HEK293 (cell line): ENCODE measurements around the gene P2RX1.

ENCODE experiments used
- CTCF ChIA-PET: fragments of 350-600 bp; formaldehyde crosslinking; extraction: SDS; loops from one replicate; lab custom pipeline; 2021; ENCODE audit warnings: antibody characterized with exemption; lab: Yijun Ruan, JAX
- POLR2A ChIA-PET: fragments of 300-600 bp; formaldehyde crosslinking; extraction: SDS; loops from one replicate; lab custom pipeline; 2020; ENCODE audit warnings: antibody characterized with exemption, inconsistent platforms; lab: Yijun Ruan, JAX
- H3K27ac ChIP-seq: fragments of 200-500 bp; sonication (Bioruptor generic); 2 replicates; pipeline ENCODE4 v1.5.1; 2014; ENCODE audit warnings: low read depth, low read length, control low read depth, inconsistent platforms; ENCODE audit errors: extremely low read depth
- H3K36me3 ChIP-seq, 2 experiments: fragments of 200-500 bp in 1 of 2; sonication (Bioruptor generic) in 1 of 2; 1 replicate in 1 of 2; 2 replicates in 1 of 2; pipeline ENCODE4 v1.5.1; 2014 to 2017; ENCODE audit warnings: inconsistent platforms in 2 of 2, low read length in 2 of 2; ENCODE audit not compliant: control insufficient read depth in 2 of 2, insufficient read depth in 1 of 2
- H3K4me1 ChIP-seq: fragments of 200-500 bp; sonication (Bioruptor generic); 2 replicates; pipeline ENCODE4 v1.5.1; 2014; ENCODE audit warnings: mild to moderate bottlenecking, low read length, inconsistent platforms; ENCODE audit not compliant: control insufficient read depth, insufficient read depth
- H3K4me3 ChIP-seq: 2 replicates; pipeline ENCODE4 v1.5.1; 2011; ENCODE audit warnings: low read depth, mild to moderate bottlenecking, control low read depth, low read length, moderate library complexity
- H3K9me3 ChIP-seq: fragments of 200-500 bp; sonication (Bioruptor generic); 2 replicates; pipeline ENCODE4 v1.5.1; 2014; ENCODE audit warnings: low read depth, low read length, inconsistent platforms; ENCODE audit not compliant: control insufficient read depth, insufficient read depth
- BCL11B ChIP-seq: fragments of 450-650 bp; formaldehyde crosslinking; IDR thresholded peaks from 2 replicates; pipeline ENCODE4 v1.5.1; 2016; ENCODE audit warnings: low read depth, missing biosample characterization, missing genetic modification characterization
- GLI2 ChIP-seq: fragments of 450-650 bp; formaldehyde crosslinking; IDR thresholded peaks from 2 replicates; pipeline ENCODE4; 2017; ENCODE audit warnings: missing biosample characterization, missing genetic modification characterization, low read depth, borderline replicate concordance
- HOXA7 ChIP-seq: sonication (generic); formaldehyde crosslinking; IDR thresholded peaks from 2 replicates; pipeline ENCODE4 v1.8.1; 2022; ENCODE audit warnings: missing genetic modification reagents, borderline replicate concordance
- KLF7 ChIP-seq: fragments of 450-650 bp; formaldehyde crosslinking; IDR thresholded peaks from 2 replicates; pipeline ENCODE4 v1.5.1; 2016; ENCODE audit warnings: missing biosample characterization, missing genetic modification characterization, borderline replicate concordance
- MEIS1 ChIP-seq: sonication (generic); formaldehyde crosslinking; IDR thresholded peaks from 2 replicates; pipeline ENCODE4 v1.8.1; 2022; ENCODE audit warnings: missing genetic modification reagents, mild to moderate bottlenecking, borderline replicate concordance
- YY1 ChIP-seq: fragments of 450-650 bp; formaldehyde crosslinking; IDR thresholded peaks from 2 replicates; pipeline ENCODE4 v1.5.1; 2018; ENCODE audit warnings: missing biosample characterization, missing genetic modification characterization
- ZBTB17 ChIP-seq: fragments of 450-650 bp; formaldehyde crosslinking; IDR thresholded peaks from 2 replicates; pipeline ENCODE4 v1.5.1; 2016; ENCODE audit warnings: missing biosample characterization, missing genetic modification characterization
- ZBTB48 ChIP-seq: fragments of 450-650 bp; formaldehyde crosslinking; IDR thresholded peaks from 2 replicates; pipeline ENCODE4 v1.5.1; 2016; ENCODE audit warnings: missing biosample characterization, missing genetic modification characterization
- ZBTB7A ChIP-seq: fragments of 450-650 bp; formaldehyde crosslinking; IDR thresholded peaks from 2 replicates; pipeline ENCODE4 v1.5.1; 2016; ENCODE audit warnings: low read depth, missing biosample characterization, missing genetic modification characterization
- ZBTB8A ChIP-seq: fragments of 450-650 bp; formaldehyde crosslinking; IDR thresholded peaks from 2 replicates; pipeline ENCODE4 v1.5.1; 2016; ENCODE audit warnings: missing biosample characterization, missing genetic modification characterization
- ZFP37 ChIP-seq: fragments of 450-650 bp; formaldehyde crosslinking; IDR thresholded peaks from 2 replicates; pipeline ENCODE4 v1.5.1; 2016; ENCODE audit warnings: missing biosample characterization, missing genetic modification characterization
- ZNF10 ChIP-seq: fragments of 450-650 bp; formaldehyde crosslinking; IDR thresholded peaks from 2 replicates; pipeline ENCODE4 v1.5.1; 2017; ENCODE audit warnings: missing biosample characterization, missing genetic modification characterization
- ZNF112 ChIP-seq: fragments of 450-650 bp; formaldehyde crosslinking; IDR thresholded peaks from 2 replicates; pipeline ENCODE4 v1.5.0; 2017; ENCODE audit warnings: missing biosample characterization, missing genetic modification characterization
- ZNF138 ChIP-seq: fragments of 450-650 bp; formaldehyde crosslinking; IDR thresholded peaks from 2 replicates; pipeline ENCODE4 v1.5.1; 2016; ENCODE audit warnings: missing biosample characterization, missing genetic modification characterization, borderline replicate concordance
- ZNF140 ChIP-seq: fragments of 450-650 bp; formaldehyde crosslinking; IDR thresholded peaks from 2 replicates; pipeline ENCODE4 v1.5.1; 2016; ENCODE audit warnings: missing biosample characterization, missing genetic modification characterization
- ZNF202 ChIP-seq: fragments of 450-650 bp; formaldehyde crosslinking; IDR thresholded peaks from 2 replicates; pipeline ENCODE4 v1.5.1; 2016; ENCODE audit warnings: missing biosample characterization, missing genetic modification characterization, borderline replicate concordance
- ZNF214 ChIP-seq: fragments of 450-650 bp; formaldehyde crosslinking; IDR thresholded peaks from 2 replicates; pipeline ENCODE4 v1.5.1; 2017; ENCODE audit warnings: missing biosample characterization, mild to moderate bottlenecking, missing genetic modification characterization, borderline replicate concordance
- ZNF223 ChIP-seq: fragments of 450-650 bp; formaldehyde crosslinking; IDR thresholded peaks from 2 replicates; pipeline ENCODE4 v1.5.1; 2016; ENCODE audit warnings: missing biosample characterization, missing genetic modification characterization
- ZNF292 ChIP-seq: fragments of 450-650 bp; formaldehyde crosslinking; IDR thresholded peaks from 2 replicates; pipeline ENCODE4 v1.5.1; 2016; ENCODE audit warnings: low read depth, missing biosample characterization, missing genetic modification characterization, borderline replicate concordance
- ZNF311 ChIP-seq: fragments of 450-650 bp; formaldehyde crosslinking; IDR thresholded peaks from 2 replicates; pipeline ENCODE4 v1.5.1; 2017; ENCODE audit warnings: missing biosample characterization, missing genetic modification characterization, borderline replicate concordance
- ZNF404 ChIP-seq: fragments of 450-650 bp; formaldehyde crosslinking; IDR thresholded peaks from 2 replicates; pipeline ENCODE4 v1.5.1; 2017; ENCODE audit warnings: missing biosample characterization, missing genetic modification characterization
- ZNF623 ChIP-seq: fragments of 450-650 bp; formaldehyde crosslinking; IDR thresholded peaks from 2 replicates; pipeline ENCODE4 v1.5.1; 2016; ENCODE audit warnings: missing biosample characterization, missing genetic modification characterization
- ZNF664 ChIP-seq: fragments of 450-650 bp; formaldehyde crosslinking; IDR thresholded peaks from 2 replicates; pipeline ENCODE4 v1.5.1; 2016; ENCODE audit warnings: missing biosample characterization, missing genetic modification characterization
- ZNF701 ChIP-seq: fragments of 450-650 bp; formaldehyde crosslinking; IDR thresholded peaks from 2 replicates; pipeline ENCODE4 v1.5.1; 2016; ENCODE audit warnings: missing biosample characterization, missing genetic modification characterization
- ZNF830 ChIP-seq: fragments of 450-650 bp; IDR thresholded peaks from 2 replicates; pipeline ENCODE4 v1.5.0; 2018; ENCODE audit warnings: missing biosample characterization, missing genetic modification characterization, low read depth, mild to moderate bottlenecking, moderate library complexity
- TF ChIP-seq, protein P1 (sequence below): fragments of 450-650 bp; formaldehyde crosslinking; IDR thresholded peaks from 2 replicates; pipeline ENCODE4 v1.5.1; 2016; ENCODE audit warnings: missing biosample characterization, missing genetic modification characterization
- TF ChIP-seq, protein P2 (sequence below): fragments of 450-650 bp; formaldehyde crosslinking; IDR thresholded peaks from 2 replicates; pipeline ENCODE4 v1.5.1; 2016; ENCODE audit warnings: missing biosample characterization, missing genetic modification characterization
- TF ChIP-seq, protein P3 (sequence below): fragments of 450-650 bp; formaldehyde crosslinking; conservative IDR thresholded peaks from 2 replicates; pipeline ENCODE4 v1.5.1; 2016; ENCODE audit warnings: low read depth, missing biosample characterization, missing genetic modification characterization
- TF ChIP-seq, protein P4 (sequence below): fragments of 450-650 bp; formaldehyde crosslinking; IDR thresholded peaks from 2 replicates; pipeline ENCODE4 v1.5.1; 2017; ENCODE audit warnings: missing biosample characterization, missing genetic modification characterization

Gene P2RX1

DNA sequence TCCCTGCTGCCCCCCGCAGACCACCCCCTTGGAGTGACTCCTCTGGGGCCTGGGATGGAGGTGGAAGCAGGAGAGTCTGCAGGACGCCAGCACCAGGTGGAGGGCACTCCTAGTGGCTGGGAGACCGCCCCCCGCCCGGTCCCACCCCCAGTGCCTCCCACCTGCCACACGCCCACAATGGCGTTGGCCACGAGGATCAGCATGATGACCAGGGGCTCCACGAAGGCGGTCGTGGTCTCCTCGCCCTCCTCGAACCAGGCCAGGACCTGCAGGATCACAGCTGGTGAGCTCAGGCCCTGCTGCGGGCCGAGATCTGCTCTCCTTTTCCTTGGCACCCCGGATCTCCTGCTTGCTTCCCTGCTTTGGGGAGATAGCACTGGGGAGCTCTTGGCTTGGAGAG lies 35.2 kb upstream of the P2RX1 start:
- Histone ChIP-seq H3K27ac (no peak overlapping the region), H3K4me1 (no peaks in the 10 kb centered on the region), H3K4me3 (no peak overlapping the region), H3K36me3 (no peaks in the 10 kb centered on the region), H3K9me3 (no peaks in the 10 kb centered on the region)
- ChIA-PET CTCF (no interaction called here), POLR2A (no interaction called here)
- TF ChIP-seq ZBTB48: no peak
- TF ChIP-seq, protein P1, sequence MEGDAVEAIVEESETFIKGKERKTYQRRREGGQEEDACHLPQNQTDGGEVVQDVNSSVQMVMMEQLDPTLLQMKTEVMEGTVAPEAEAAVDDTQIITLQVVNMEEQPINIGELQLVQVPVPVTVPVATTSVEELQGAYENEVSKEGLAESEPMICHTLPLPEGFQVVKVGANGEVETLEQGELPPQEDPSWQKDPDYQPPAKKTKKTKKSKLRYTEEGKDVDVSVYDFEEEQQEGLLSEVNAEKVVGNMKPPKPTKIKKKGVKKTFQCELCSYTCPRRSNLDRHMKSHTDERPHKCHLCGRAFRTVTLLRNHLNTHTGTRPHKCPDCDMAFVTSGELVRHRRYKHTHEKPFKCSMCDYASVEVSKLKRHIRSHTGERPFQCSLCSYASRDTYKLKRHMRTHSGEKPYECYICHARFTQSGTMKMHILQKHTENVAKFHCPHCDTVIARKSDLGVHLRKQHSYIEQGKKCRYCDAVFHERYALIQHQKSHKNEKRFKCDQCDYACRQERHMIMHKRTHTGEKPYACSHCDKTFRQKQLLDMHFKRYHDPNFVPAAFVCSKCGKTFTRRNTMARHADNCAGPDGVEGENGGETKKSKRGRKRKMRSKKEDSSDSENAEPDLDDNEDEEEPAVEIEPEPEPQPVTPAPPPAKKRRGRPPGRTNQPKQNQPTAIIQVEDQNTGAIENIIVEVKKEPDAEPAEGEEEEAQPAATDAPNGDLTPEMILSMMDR: no peak
- no peak for TF ChIP-seq ZNF311 (tag by site-specific recombination)
- no peak for TF ChIP-seq ZNF701 (tag by site-specific recombination)
- TF ChIP-seq ZNF664 (tag by site-specific recombination): no peak
- TF ChIP-seq ZNF138: no peak
- no peak for TF ChIP-seq KLF7
- TF ChIP-seq GLI2 (tag by site-specific recombination): no peak
- no peak for TF ChIP-seq ZNF112 (tag by site-specific recombination)
- TF ChIP-seq ZNF214 (tag by site-specific recombination): no peak
- TF ChIP-seq ZNF830 (tag by site-specific recombination): no peak
- no peak for TF ChIP-seq BCL11B
- no peak for TF ChIP-seq ZNF10 (tag by site-specific recombination)
- TF ChIP-seq, protein P2, sequence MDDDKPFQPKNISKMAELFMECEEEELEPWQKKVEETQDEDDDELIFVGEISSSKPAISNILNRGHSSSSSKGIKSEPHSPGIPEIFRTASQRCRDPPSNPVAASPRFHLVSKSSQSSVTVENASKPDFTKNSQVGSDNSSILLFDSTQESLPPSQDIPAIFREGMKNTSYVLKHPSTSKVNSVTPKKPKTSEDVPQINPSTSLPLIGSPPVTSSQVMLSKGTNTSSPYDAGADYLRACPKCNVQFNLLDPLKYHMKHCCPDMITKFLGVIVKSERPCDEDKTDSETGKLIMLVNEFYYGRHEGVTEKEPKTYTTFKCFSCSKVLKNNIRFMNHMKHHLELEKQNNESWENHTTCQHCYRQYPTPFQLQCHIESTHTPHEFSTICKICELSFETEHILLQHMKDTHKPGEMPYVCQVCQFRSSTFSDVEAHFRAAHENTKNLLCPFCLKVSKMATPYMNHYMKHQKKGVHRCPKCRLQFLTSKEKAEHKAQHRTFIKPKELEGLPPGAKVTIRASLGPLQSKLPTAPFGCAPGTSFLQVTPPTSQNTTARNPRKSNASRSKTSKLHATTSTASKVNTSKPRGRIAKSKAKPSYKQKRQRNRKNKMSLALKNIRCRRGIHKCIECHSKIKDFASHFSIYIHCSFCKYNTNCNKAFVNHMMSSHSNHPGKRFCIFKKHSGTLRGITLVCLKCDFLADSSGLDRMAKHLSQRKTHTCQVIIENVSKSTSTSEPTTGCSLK (tag by site-specific recombination): no peak
- no peak for TF ChIP-seq MEIS1 (CRISPR knock-in tag)
- TF ChIP-seq ZNF140 (tag by site-specific recombination): no peak
- TF ChIP-seq, protein P3, sequence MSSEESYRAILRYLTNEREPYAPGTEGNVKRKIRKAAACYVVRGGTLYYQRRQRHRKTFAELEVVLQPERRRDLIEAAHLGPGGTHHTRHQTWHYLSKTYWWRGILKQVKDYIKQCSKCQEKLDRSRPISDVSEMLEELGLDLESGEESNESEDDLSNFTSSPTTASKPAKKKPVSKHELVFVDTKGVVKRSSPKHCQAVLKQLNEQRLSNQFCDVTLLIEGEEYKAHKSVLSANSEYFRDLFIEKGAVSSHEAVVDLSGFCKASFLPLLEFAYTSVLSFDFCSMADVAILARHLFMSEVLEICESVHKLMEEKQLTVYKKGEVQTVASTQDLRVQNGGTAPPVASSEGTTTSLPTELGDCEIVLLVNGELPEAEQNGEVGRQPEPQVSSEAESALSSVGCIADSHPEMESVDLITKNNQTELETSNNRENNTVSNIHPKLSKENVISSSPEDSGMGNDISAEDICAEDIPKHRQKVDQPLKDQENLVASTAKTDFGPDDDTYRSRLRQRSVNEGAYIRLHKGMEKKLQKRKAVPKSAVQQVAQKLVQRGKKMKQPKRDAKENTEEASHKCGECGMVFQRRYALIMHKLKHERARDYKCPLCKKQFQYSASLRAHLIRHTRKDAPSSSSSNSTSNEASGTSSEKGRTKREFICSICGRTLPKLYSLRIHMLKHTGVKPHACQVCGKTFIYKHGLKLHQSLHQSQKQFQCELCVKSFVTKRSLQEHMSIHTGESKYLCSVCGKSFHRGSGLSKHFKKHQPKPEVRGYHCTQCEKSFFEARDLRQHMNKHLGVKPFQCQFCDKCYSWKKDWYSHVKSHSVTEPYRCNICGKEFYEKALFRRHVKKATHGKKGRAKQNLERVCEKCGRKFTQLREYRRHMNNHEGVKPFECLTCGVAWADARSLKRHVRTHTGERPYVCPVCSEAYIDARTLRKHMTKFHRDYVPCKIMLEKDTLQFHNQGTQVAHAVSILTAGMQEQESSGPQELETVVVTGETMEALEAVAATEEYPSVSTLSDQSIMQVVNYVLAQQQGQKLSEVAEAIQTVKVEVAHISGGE (tag by site-specific recombination): no peak
- TF ChIP-seq YY1 (tag by site-specific recombination): no peak
- no peak for TF ChIP-seq ZNF623 (tag by site-specific recombination)

DNA sequence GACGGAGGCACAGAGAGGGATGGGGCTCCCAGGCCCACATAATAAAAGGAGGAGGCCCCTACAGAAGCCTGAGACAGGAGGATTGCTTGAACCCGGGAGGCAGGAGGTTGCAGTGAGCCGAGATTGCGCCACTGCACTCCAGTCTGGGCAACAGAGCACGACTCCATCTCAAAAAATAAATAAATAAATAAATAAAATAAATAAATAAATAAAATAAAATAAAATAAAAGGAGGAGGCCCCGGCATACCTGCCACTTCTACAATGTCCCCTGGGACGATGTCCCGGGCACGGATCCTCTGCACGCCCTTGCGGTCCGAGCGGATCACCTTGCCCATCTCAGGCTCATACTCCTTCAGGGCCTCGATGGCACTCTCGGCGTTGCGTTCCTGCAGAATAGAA lies 34.7 kb upstream of the P2RX1 start:
- H3K4me3 ChIP-seq: no peak overlapping the region
- CTCF ChIA-PET: interaction anchor here (0.6 kb wide), 1 partner anchor 59 kb away, joined by 4 read pairs; no protein-coding TSS in a partner anchor
- POLR2A ChIA-PET: no interaction called here
- TF ChIP-seq, protein P4, sequence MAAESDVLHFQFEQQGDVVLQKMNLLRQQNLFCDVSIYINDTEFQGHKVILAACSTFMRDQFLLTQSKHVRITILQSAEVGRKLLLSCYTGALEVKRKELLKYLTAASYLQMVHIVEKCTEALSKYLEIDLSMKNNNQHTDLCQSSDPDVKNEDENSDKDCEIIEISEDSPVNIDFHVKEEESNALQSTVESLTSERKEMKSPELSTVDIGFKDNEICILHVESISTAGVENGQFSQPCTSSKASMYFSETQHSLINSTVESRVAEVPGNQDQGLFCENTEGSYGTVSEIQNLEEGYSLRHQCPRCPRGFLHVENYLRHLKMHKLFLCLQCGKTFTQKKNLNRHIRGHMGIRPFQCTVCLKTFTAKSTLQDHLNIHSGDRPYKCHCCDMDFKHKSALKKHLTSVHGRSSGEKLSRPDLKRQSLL: no peak
- TF ChIP-seq ZNF292 (tag by site-specific recombination): 0 out of 2 replicates have a peak, but pooled peaks have one; percentile 23
- TF ChIP-seq ZFP37 (tag by site-specific recombination): no peak
- no peak for TF ChIP-seq HOXA7 (CRISPR knock-in tag)
- 0 out of 2 replicates have a peak, but pooled peaks have one; percentile 26 for TF ChIP-seq ZNF202 (tag by site-specific recombination)
- TF ChIP-seq ZNF140 (tag by site-specific recombination): peak; percentile 66; the same call in 1 of the 2 replicates
- TF ChIP-seq ZBTB7A: no peak
- no peak for TF ChIP-seq ZBTB17 (tag by site-specific recombination)
- TF ChIP-seq ZNF223 (tag by site-specific recombination): peak; percentile 55; the same call in 1 of the 2 replicates
- 0 out of 2 replicates have a peak, but pooled peaks have one; percentile 84 for TF ChIP-seq ZNF404
- TF ChIP-seq ZBTB8A (tag by site-specific recombination): peak; percentile 81
- peak; percentile 63; the same call in 1 of the 2 replicates for TF ChIP-seq ZNF664 (tag by site-specific recombination)

More for the DNA sequence above, 34.7 kb upstream of the P2RX1 start:
- Histone ChIP-seq H3K4me1 (no peaks in the 10 kb centered on the region), H3K9me3 (no peaks in the 10 kb centered on the region), H3K27ac (no peak overlapping the region), H3K36me3 (no peaks in the 10 kb centered on the region)
